ENCODE measurements around the gene REPIN1. TPM values are rescaled to one million over a fixed set of nuclear protein-coding genes. Genes with fewer than 3 reads are reported as not detected.

REPIN1 gene
- total and polyA plus RNA-seq, 2 experiments from 2014 or later = 79.1 to 107 TPM

DNA sequence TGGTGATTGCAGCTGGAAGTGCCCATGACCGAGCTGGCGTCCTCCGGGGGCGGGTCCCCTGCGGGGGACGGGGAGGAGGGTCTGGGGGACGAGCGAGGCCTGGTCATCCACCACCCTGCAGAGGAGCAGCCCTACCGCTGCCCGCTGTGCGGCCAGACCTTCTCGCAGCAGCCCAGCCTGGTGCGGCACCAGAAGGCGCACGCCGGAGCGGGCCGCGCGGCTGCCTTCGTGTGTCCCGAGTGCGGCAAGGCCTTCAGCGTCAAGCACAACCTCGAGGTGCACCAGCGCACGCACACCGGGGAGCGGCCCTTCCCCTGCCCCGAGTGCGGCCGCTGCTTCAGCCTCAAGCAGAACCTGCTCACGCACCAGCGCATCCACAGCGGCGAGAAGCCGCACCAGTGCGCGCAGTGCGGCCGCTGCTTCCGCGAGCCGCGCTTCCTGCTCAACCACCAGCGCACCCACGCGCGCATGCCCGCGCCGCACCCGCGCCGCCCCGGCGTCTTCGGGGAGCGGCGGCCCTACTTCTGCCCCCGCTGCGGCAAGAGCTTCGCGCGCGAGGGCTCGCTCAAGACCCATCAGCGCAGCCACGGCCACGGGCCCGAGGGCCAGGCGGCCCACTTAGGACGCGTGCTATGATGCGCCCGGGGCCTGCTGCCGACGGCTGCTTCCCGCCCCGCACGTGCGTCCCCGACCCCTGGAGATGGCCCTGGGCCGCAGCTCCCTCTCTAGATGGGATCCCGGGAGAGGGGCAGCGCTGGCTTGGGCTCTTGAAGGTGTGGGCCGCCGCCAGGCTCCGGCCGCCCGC is 39.2 kb downstream of the REPIN1 start:
- Histone ChIP-seq H4K20me1 (ENCODE audit: insufficient read depth, poor library complexity, severe bottlenecking) (no peaks in the 10 kb centered on the region), H3K4me3 (no peak overlapping the region), H3K27ac (peak overlapping the region; percentile 96), H3K79me2 (peaks cover 2% of the 10 kb centered on the region), H3K4me2 (no peak overlapping the region), H3K36me3 (replicated peaks; ENCODE audit: insufficient read depth, low read depth) (no peaks in the 10 kb centered on the region), H3K9me2 (replicated peaks; ENCODE audit: insufficient read depth) (no peaks in the 10 kb centered on the region), H3K4me1 (ENCODE audit: insufficient read depth) (peaks cover 35% of the 10 kb centered on the region), H3K9me3 (ENCODE audit: low read depth) (no peaks in the 10 kb centered on the region), H3K27me3 (no peaks in the 10 kb centered on the region), H2AFZ (no peak overlapping the region)
- TF ChIP-seq EZH2 (IDR thresholded peaks at IDR 0.05; ENCODE audit: borderline replicate concordance) = no peak
- TF ChIP-seq EZH2phosphoT487 (IDR thresholded peaks at IDR 0.05; ENCODE audit: low read depth, severe bottlenecking, unreplicated experiment) = no peak
- TF ChIP-seq, protein P1, sequence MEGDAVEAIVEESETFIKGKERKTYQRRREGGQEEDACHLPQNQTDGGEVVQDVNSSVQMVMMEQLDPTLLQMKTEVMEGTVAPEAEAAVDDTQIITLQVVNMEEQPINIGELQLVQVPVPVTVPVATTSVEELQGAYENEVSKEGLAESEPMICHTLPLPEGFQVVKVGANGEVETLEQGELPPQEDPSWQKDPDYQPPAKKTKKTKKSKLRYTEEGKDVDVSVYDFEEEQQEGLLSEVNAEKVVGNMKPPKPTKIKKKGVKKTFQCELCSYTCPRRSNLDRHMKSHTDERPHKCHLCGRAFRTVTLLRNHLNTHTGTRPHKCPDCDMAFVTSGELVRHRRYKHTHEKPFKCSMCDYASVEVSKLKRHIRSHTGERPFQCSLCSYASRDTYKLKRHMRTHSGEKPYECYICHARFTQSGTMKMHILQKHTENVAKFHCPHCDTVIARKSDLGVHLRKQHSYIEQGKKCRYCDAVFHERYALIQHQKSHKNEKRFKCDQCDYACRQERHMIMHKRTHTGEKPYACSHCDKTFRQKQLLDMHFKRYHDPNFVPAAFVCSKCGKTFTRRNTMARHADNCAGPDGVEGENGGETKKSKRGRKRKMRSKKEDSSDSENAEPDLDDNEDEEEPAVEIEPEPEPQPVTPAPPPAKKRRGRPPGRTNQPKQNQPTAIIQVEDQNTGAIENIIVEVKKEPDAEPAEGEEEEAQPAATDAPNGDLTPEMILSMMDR (IDR thresholded peaks at IDR 0.05; ENCODE audit: poor library complexity) = no peak
- DNase-seq (ENCODE audit: low spot score) = peak; percentile 6
- 98% methylated on average over 61 of the region's 91 CpGs for WGBS (ENCODE audit: low lambda C conversion rate, missing lambda C conversion rate)

DNA sequence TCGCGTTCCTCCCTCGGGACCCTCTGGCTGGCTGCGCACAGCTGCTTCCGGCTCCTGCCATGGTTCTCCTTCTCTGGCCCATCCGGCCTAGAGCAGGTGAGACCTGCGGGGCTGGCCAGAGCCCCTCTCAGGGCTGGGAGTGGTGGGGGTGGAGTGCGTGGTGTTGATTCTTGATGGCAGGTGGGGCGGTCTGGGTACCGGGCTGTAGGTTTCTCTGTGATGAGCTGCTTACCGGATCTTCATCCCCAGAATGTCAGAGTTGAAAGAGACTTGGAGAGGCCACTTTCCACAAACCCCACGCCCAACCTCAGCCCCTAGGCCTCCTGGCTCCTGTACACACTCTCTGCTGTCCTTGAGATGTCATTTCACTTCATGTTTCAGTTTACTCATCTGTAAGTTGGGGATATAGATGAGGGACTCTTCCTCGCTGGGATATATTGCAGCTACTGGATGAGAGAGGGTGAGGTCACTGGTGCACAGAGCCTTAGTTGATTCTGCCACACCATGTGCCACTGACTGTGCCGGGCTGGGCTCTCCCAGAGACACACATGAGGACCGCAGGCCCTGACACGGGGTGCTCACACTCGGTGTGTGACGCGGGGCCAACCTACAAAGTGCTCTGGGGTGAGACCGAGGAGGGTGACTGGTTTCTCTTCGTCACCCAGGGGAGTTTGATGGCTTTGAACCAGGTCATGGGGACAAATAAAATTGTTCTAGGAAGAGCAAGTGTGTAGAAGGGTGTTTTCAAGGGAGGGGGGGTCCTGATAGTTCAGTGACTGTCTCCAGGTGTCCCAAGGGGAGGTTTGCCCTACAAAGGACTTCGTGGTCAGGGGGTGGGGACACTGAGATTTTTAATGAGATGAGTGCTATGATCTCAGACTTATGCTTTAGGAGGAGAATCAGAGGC is 40.0 kb downstream of the REPIN1 start:
- no peak overlapping the region for H3K4me3 ChIP-seq
- no peaks in the 10 kb centered on the region for H3K36me3 ChIP-seq (replicated peaks; ENCODE audit: insufficient read depth, low read depth)
- H3K4me1 ChIP-seq (ENCODE audit: insufficient read depth) = peaks cover 29% of the 10 kb centered on the region
- no peaks in the 10 kb centered on the region for H3K9me2 ChIP-seq (replicated peaks; ENCODE audit: insufficient read depth)
- DNase-seq (ENCODE audit: low spot score) = peak; percentile 6
- H3K79me2 ChIP-seq = peaks cover 2% of the 10 kb centered on the region
- no peak overlapping the region for H2AFZ ChIP-seq
- H3K4me2 ChIP-seq = no peak overlapping the region
- no peaks in the 10 kb centered on the region for H3K27me3 ChIP-seq
- H3K27ac ChIP-seq = no peak overlapping the region
- H4K20me1 ChIP-seq (ENCODE audit: insufficient read depth, poor library complexity, severe bottlenecking) = no peaks in the 10 kb centered on the region
- H3K9me3 ChIP-seq (ENCODE audit: low read depth) = no peaks in the 10 kb centered on the region
- WGBS (ENCODE audit: low lambda C conversion rate, missing lambda C conversion rate) = 97% methylated on average over 21 of the region's 22 CpGs
- TF ChIP-seq EZH2 (IDR thresholded peaks at IDR 0.05; ENCODE audit: borderline replicate concordance) (no peak), EZH2phosphoT487 (IDR thresholded peaks at IDR 0.05; ENCODE audit: low read depth, severe bottlenecking, unreplicated experiment) (no peak)
- TF ChIP-seq, protein P1 (IDR thresholded peaks at IDR 0.05; ENCODE audit: poor library complexity) = no peak

DNA sequence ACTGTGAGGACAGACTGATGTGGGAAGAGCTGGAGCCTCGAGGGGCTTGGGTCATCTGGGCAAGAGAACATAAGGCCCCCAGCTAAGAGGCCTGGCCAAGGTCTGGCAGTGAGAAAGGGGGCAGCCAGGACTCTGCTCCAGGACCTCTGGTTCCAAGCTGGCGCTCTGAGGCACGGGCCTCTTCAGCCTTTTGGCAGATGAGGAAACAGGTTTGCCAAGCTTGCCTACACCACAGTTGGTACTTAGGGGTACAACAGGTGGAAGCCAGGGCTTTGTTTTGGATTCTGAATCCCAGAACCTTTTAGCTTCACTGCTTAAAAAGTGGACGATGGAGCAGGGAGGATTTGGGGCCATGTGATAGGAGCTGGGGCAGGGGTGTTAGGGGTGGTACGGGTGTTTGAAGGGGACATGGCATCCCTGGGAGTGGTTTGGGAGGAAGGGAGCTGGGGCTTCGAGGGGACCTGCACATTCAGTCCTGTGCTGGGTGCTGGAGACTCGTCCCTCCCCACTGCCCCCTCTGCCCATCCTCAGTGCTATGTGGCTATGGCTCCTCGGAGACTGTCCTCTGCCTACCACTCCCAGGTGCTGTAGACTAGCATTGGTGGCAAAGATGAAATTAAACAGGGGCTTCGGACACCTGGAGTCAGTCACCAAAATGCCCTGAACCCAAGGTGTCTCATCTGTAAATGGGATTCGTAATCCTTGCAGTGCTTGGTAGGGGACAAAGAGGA is 40.8 kb downstream of the REPIN1 start:
- DNase-seq (ENCODE audit: low spot score) = no peak
- Histone ChIP-seq H2AFZ (no peak overlapping the region), H3K4me1 (ENCODE audit: insufficient read depth) (peaks cover 21% of the 10 kb centered on the region), H3K9me3 (ENCODE audit: low read depth) (no peaks in the 10 kb centered on the region), H3K36me3 (replicated peaks; ENCODE audit: insufficient read depth, low read depth) (no peaks in the 10 kb centered on the region), H3K27ac (no peak overlapping the region), H3K9me2 (replicated peaks; ENCODE audit: insufficient read depth) (no peaks in the 10 kb centered on the region), H4K20me1 (ENCODE audit: insufficient read depth, poor library complexity, severe bottlenecking) (no peaks in the 10 kb centered on the region), H3K27me3 (no peaks in the 10 kb centered on the region), H3K4me3 (no peak overlapping the region), H3K79me2 (no peaks in the 10 kb centered on the region), H3K4me2 (no peak overlapping the region)
- WGBS (ENCODE audit: low lambda C conversion rate, missing lambda C conversion rate) = 89% methylated on average over 9 of the region's 10 CpGs
- TF ChIP-seq EZH2 (IDR thresholded peaks at IDR 0.05; ENCODE audit: borderline replicate concordance) (no peak), EZH2phosphoT487 (IDR thresholded peaks at IDR 0.05; ENCODE audit: low read depth, severe bottlenecking, unreplicated experiment) (no peak)
- TF ChIP-seq, protein P1 (IDR thresholded peaks at IDR 0.05; ENCODE audit: poor library complexity) = no peak
